Activated naive CD4-positive, alpha-beta T cell treated with anti-CD3 and anti-CD28 coated beads, Interleukin-2, amount 10 ng/mL, durations not matched to agents 7 days and 5 days (primary cell): Measurements from ENCODE around the gene KITLG.
"Not testable (repeated sequence)": the region's sequence is repeated elsewhere in the genome, so short reads cannot be mapped to it uniquely, and the experiment has no call there.

Experiments used
- CTCF ChIA-PET: fragments of 350-600 bp; sonication (Branson Sonifier 250); formaldehyde crosslinking; loops from one replicate; lab custom pipeline; 2021; ENCODE audit warnings: antibody characterized with exemption; lab: Charles Lee
- DNase-seq: peaks from one replicate; pipeline ENCODE4 v3.0.0-alpha.2; 2020
- H3K27ac Mint-ChIP-seq: one replicate; pipeline ENCODE4 v1.8.0; 2021; ENCODE audit warnings: mild to moderate bottlenecking, moderate library complexity, mixed read lengths
- H3K27me3 Mint-ChIP-seq: one replicate; pipeline ENCODE4 v1.8.0; 2021; ENCODE audit warnings: mild to moderate bottlenecking, mixed read lengths
- H3K36me3 Mint-ChIP-seq: one replicate; pipeline ENCODE4 v1.8.0; 2021; ENCODE audit warnings: mixed read lengths
- H3K4me1 Mint-ChIP-seq: one replicate; pipeline ENCODE4 v1.8.0; 2021; ENCODE audit warnings: mixed read lengths
- H3K4me3 Mint-ChIP-seq: one replicate; pipeline ENCODE4 v1.8.0; 2021; ENCODE audit warnings: mild to moderate bottlenecking, moderate library complexity, mixed read lengths
- H3K9me3 Mint-ChIP-seq: one replicate; pipeline ENCODE4 v1.8.0; 2021; ENCODE audit warnings: mixed read lengths

Gene KITLG

GRCh38 chr12:88468581-88468980 is 111.7 kb downstream of the KITLG start:
- H3K9me3 Mint-ChIP-seq = peaks cover 6% of the 10 kb centered on the region
- no peak overlapping the region for H3K27ac Mint-ChIP-seq
- no peak overlapping the region for H3K4me3 Mint-ChIP-seq
- no peaks in the 10 kb centered on the region for H3K36me3 Mint-ChIP-seq
- H3K4me1 Mint-ChIP-seq = no peaks in the 10 kb centered on the region
- no peak for DNase-seq
- CTCF ChIA-PET = no interaction called here
- H3K27me3 Mint-ChIP-seq = no peaks in the 10 kb centered on the region

- CTCF ChIA-PET, H3K27me3 Mint-ChIP-seq, H3K4me1 Mint-ChIP-seq, H3K4me3 Mint-ChIP-seq, DNase-seq, H3K27ac Mint-ChIP-seq, H3K36me3 Mint-ChIP-seq, H3K9me3 Mint-ChIP-seq: not testable (repeated sequence)
Measured at GRCh38 chr12:88466708-88467107, 113.6 kb downstream of the KITLG start.

- H3K36me3 Mint-ChIP-seq = no peaks in the 10 kb centered on the region
- no peak overlapping the region for H3K27ac Mint-ChIP-seq
- no peaks in the 10 kb centered on the region for H3K27me3 Mint-ChIP-seq
- no peak overlapping the region for H3K4me3 Mint-ChIP-seq
- DNase-seq = no peak
- H3K4me1 Mint-ChIP-seq = no peaks in the 10 kb centered on the region
- CTCF ChIA-PET = no interaction called here
- no peaks in the 10 kb centered on the region for H3K9me3 Mint-ChIP-seq
Measured at GRCh38 chr12:88458327-88458726, 121.9 kb downstream of the KITLG start.

GRCh38 chr12:88453323-88453722 is 126.9 kb downstream of the KITLG start:
- H3K27me3 Mint-ChIP-seq = no peaks in the 10 kb centered on the region
- no peaks in the 10 kb centered on the region for H3K4me1 Mint-ChIP-seq
- no peak overlapping the region for H3K4me3 Mint-ChIP-seq
- no peak for DNase-seq
- H3K36me3 Mint-ChIP-seq = no peaks in the 10 kb centered on the region
- H3K9me3 Mint-ChIP-seq = no peaks in the 10 kb centered on the region
- CTCF ChIA-PET = no interaction called here
- H3K27ac Mint-ChIP-seq = no peak overlapping the region

GRCh38 chr12:88451205-88451604 is 129.1 kb downstream of the KITLG start:
- Mint-ChIP-seq H3K27ac (no peak overlapping the region), H3K4me3 (no peak overlapping the region), H3K27me3 (no peaks in the 10 kb centered on the region), H3K9me3 (no peaks in the 10 kb centered on the region), H3K4me1 (no peaks in the 10 kb centered on the region), H3K36me3 (no peaks in the 10 kb centered on the region)
- CTCF ChIA-PET = no interaction called here
- no peak for DNase-seq

- Mint-ChIP-seq H3K27me3 (no peaks in the 10 kb centered on the region), H3K36me3 (no peaks in the 10 kb centered on the region), H3K27ac (no peak overlapping the region), H3K9me3 (no peaks in the 10 kb centered on the region), H3K4me1 (no peaks in the 10 kb centered on the region), H3K4me3 (no peak overlapping the region)
- DNase-seq = no peak
- CTCF ChIA-PET = no interaction called here
Measured at GRCh38 chr12:88450136-88450535, 130.1 kb downstream of the KITLG start.

- H3K4me3 Mint-ChIP-seq = no peak overlapping the region
- no peak for DNase-seq
- H3K9me3 Mint-ChIP-seq = no peaks in the 10 kb centered on the region
- no peaks in the 10 kb centered on the region for H3K4me1 Mint-ChIP-seq
- H3K27ac Mint-ChIP-seq = no peak overlapping the region
- H3K36me3 Mint-ChIP-seq = no peaks in the 10 kb centered on the region
- CTCF ChIA-PET = no interaction called here
- no peaks in the 10 kb centered on the region for H3K27me3 Mint-ChIP-seq
Measured at GRCh38 chr12:88448337-88448915, 131.8 kb downstream of the KITLG start.

- CTCF ChIA-PET = no interaction called here
- Mint-ChIP-seq H3K27me3 (no peaks in the 10 kb centered on the region), H3K36me3 (no peaks in the 10 kb centered on the region), H3K4me1 (no peaks in the 10 kb centered on the region), H3K27ac (no peak overlapping the region), H3K4me3 (no peak overlapping the region), H3K9me3 (no peaks in the 10 kb centered on the region)
- DNase-seq = no peak
Measured at GRCh38 chr12:88445705-88446394, 134.4 kb downstream of the KITLG start.

GRCh38 chr12:88444481-88444880 is 135.8 kb downstream of the KITLG start:
- CTCF ChIA-PET = no interaction called here
- Mint-ChIP-seq H3K36me3 (no peaks in the 10 kb centered on the region), H3K4me3 (no peak overlapping the region), H3K27me3 (no peaks in the 10 kb centered on the region), H3K27ac (no peak overlapping the region), H3K9me3 (no peaks in the 10 kb centered on the region), H3K4me1 (no peaks in the 10 kb centered on the region)
- no peak for DNase-seq
